ENCODE measurements around the gene PCDHGA9. TPM values are rescaled to one million over a fixed set of nuclear protein-coding genes. Genes with fewer than 3 reads are reported as not detected.

The PCDHGA9 gene
- total and polyA plus RNA-seq, 2 donors from 2014 or later: 0.54 to 7.6 TPM

GRCh38 chr5:141434006-141434405 lies 31.4 kb downstream of the PCDHGA9 start:
- Histone ChIP-seq H3K27me3 (ENCODE audit: control insufficient read depth, insufficient read depth, low read length) (no peaks in the 10 kb centered on the region), H3K4me3 (ENCODE audit: low read length in 3 of 3) (no peak overlapping the region), H3K4me1 (ENCODE audit: control insufficient read depth in 2 of 3, insufficient read depth in 2 of 3, low read depth in 1 of 3, low read length in 3 of 3) (no peaks in the 10 kb centered on the region), H3K36me3 (ENCODE audit: control insufficient read depth in 2 of 3, insufficient read depth in 3 of 3, low read length in 3 of 3) (no peaks in the 10 kb centered on the region), H3K27ac (ENCODE audit: low read depth in 2 of 2, low read length in 2 of 2) (no peak overlapping the region), H3K9me3 (ENCODE audit: control insufficient read depth in 2 of 3, insufficient read depth in 1 of 3, low read length in 3 of 3) (peaks cover 2 to 48% (median 16%) of the 10 kb centered on the region in 3 donors), H3K9ac (ENCODE audit: low read length in 3 of 3) (no peak overlapping the region)
- no peak for DNase-seq
- no peak for TF ChIP-seq CTCF (IDR thresholded peaks at IDR 0.05; ENCODE audit: borderline replicate concordance, extremely low read depth, insufficient read depth)
- FAIRE-seq: no peak
- intact Hi-C loops (cut with DNase I): no loop called here

GRCh38 chr5:141437221-141437620 lies 34.6 kb downstream of the PCDHGA9 start:
- no peak for DNase-seq

GRCh38 chr5:141439411-141440141 lies 37.0 kb downstream of the PCDHGA9 start:
- FAIRE-seq: no peak
- no peaks in the 10 kb centered on the region for H3K4me1 ChIP-seq (ENCODE audit: control insufficient read depth in 2 of 3, insufficient read depth in 2 of 3, low read depth in 1 of 3, low read length in 3 of 3)
- H3K27ac ChIP-seq (ENCODE audit: low read depth in 2 of 2, low read length in 2 of 2): no peak overlapping the region
- H3K36me3 ChIP-seq (ENCODE audit: control insufficient read depth in 2 of 3, insufficient read depth in 3 of 3, low read length in 3 of 3): no peaks in the 10 kb centered on the region
- H3K9ac ChIP-seq (ENCODE audit: low read length in 3 of 3): no peak overlapping the region
- DNase-seq: no peak
- intact Hi-C loops (cut with DNase I): no loop called here
- H3K4me3 ChIP-seq (ENCODE audit: low read length in 3 of 3): no peak overlapping the region
- H3K27me3 ChIP-seq (ENCODE audit: control insufficient read depth, insufficient read depth, low read length): no peaks in the 10 kb centered on the region
- peaks cover 3 to 31% (median 11%) of the 10 kb centered on the region in 3 donors for H3K9me3 ChIP-seq (ENCODE audit: control insufficient read depth in 2 of 3, insufficient read depth in 1 of 3, low read length in 3 of 3)
- TF ChIP-seq CTCF (IDR thresholded peaks at IDR 0.05; ENCODE audit: borderline replicate concordance, extremely low read depth, insufficient read depth): no peak

More at GRCh38 chr5:141437221-141437620, 34.6 kb downstream of the PCDHGA9 start:
- H3K9ac ChIP-seq (ENCODE audit: low read length in 3 of 3): no peak overlapping the region
- intact Hi-C loops (cut with DNase I): no loop called here
- H3K4me3 ChIP-seq (ENCODE audit: low read length in 3 of 3): no peak overlapping the region
- H3K4me1 ChIP-seq (ENCODE audit: control insufficient read depth in 2 of 3, insufficient read depth in 2 of 3, low read depth in 1 of 3, low read length in 3 of 3): no peaks in the 10 kb centered on the region
- no peak for TF ChIP-seq CTCF (IDR thresholded peaks at IDR 0.05; ENCODE audit: borderline replicate concordance, extremely low read depth, insufficient read depth)
- no peaks in the 10 kb centered on the region for H3K36me3 ChIP-seq (ENCODE audit: control insufficient read depth in 2 of 3, insufficient read depth in 3 of 3, low read length in 3 of 3)
- no peak overlapping the region for H3K27ac ChIP-seq (ENCODE audit: low read depth in 2 of 2, low read length in 2 of 2)
- H3K9me3 ChIP-seq (ENCODE audit: control insufficient read depth in 2 of 3, insufficient read depth in 1 of 3, low read length in 3 of 3): peaks cover 3 to 45% (median 10%) of the 10 kb centered on the region in 3 donors
- FAIRE-seq: no peak
- H3K27me3 ChIP-seq (ENCODE audit: control insufficient read depth, insufficient read depth, low read length): no peaks in the 10 kb centered on the region

Data from kidney (tissue), 14 donors.